GM04504 (cell line): Measurements from ENCODE around the gene STXBP3.
"Not testable (repeated sequence)": the region's sequence is repeated elsewhere in the genome, so short reads cannot be mapped to it uniquely, and the experiment has no call there.

ENCODE experiments used
- DNase-seq: peaks from one replicate; pipeline ENCODE4 v3.0.0-alpha.2; 2012; ENCODE audit warnings: low read depth

The STXBP3 gene

GRCh38 chr1:108728327-108728923 lies 18.0 kb upstream of the STXBP3 start:
- no peak for DNase-seq

- no peak for DNase-seq
These were observed 17.0 kb upstream of the STXBP3 start for GRCh38 chr1:108729481-108729880.

- no peak for DNase-seq
These were observed 14.1 kb upstream of the STXBP3 start for GRCh38 chr1:108732398-108732797.

GRCh38 chr1:108734171-108734865 lies 12.2 kb upstream of the STXBP3 start:
- DNase-seq, result no peak

- no peak for DNase-seq
These were observed 4.2 kb upstream of the STXBP3 start for GRCh38 chr1:108742253-108742652.

- no peak for DNase-seq
These were observed 493 bp upstream of the STXBP3 start for GRCh38 chr1:108745980-108746381.

- DNase-seq, result peak; percentile 69
These were observed 837 bp downstream of the STXBP3 start for GRCh38 chr1:108747171-108747850.

GRCh38 chr1:108747898-108748297 lies 1.4 kb downstream of the STXBP3 start:
- no peak for DNase-seq

- no peak for DNase-seq
These were observed 2.6 kb downstream of the STXBP3 start for GRCh38 chr1:108749081-108749480.

- DNase-seq, result no peak
These were observed 4.2 kb downstream of the STXBP3 start for GRCh38 chr1:108750476-108751181.

GRCh38 chr1:108753363-108753762 lies 6.9 kb downstream of the STXBP3 start:
- DNase-seq, result no peak

- DNase-seq, result no peak
These were observed 12.3 kb downstream of the STXBP3 start for GRCh38 chr1:108758796-108759195.

GRCh38 chr1:108767115-108767514 lies 20.6 kb downstream of the STXBP3 start:
- DNase-seq, result no peak

- DNase-seq, result no peak
These were observed 21.2 kb downstream of the STXBP3 start for GRCh38 chr1:108767708-108768107.

- no peak for DNase-seq
These were observed 31.4 kb downstream of the STXBP3 start for GRCh38 chr1:108777839-108778238.

- no peak for DNase-seq
These were observed 33.0 kb downstream of the STXBP3 start for GRCh38 chr1:108779455-108779854.

GRCh38 chr1:108780937-108781574 lies 34.6 kb downstream of the STXBP3 start:
- no peak for DNase-seq

GRCh38 chr1:108781575-108781944 lies 35.1 kb downstream of the STXBP3 start:
- DNase-seq, result not testable (repeated sequence)

GRCh38 chr1:108785264-108785663 lies 38.8 kb downstream of the STXBP3 start:
- no peak for DNase-seq

GRCh38 chr1:108785880-108786279 lies 39.4 kb downstream of the STXBP3 start:
- DNase-seq, result no peak

- DNase-seq, result no peak
These were observed 45.3 kb downstream of the STXBP3 start for GRCh38 chr1:108791790-108792189.

GRCh38 chr1:108792420-108792819 lies 45.9 kb downstream of the STXBP3 start:
- DNase-seq, result no peak
